Left lung (tissue), 10 donors: Measurements from ENCODE around the gene UCHL1. TPM values are rescaled to one million over a fixed set of nuclear protein-coding genes. Genes with fewer than 3 reads are reported as not detected.

Experiments
- ATAC-seq: fragments of 200-7000 bp; cut with Tn5 transposase; one replicate; pipeline ENCODE4 v1.9.1; 2020; ENCODE audit warnings: moderate library complexity
- DNase-seq, 4 donors: peaks; one replicate each; pipeline ENCODE4 v3.0.0-alpha.2; 2013 to 2020
- H3K27ac ChIP-seq, 2 donors: fragments of 200-600 bp; sonication (generic) in 1 of 2; one replicate each; pipeline versions ENCODE4 v1.5.0 to v1.8.0; 2020 to 2021
- H3K27me3 ChIP-seq, 2 donors: fragments of 200-600 bp; sonication (generic) in 1 of 2; one replicate each; pipeline versions ENCODE4 v1.5.0 to v1.8.0; 2020 to 2021
- H3K36me3 ChIP-seq, 2 donors: fragments of 200-600 bp; sonication (generic) in 1 of 2; one replicate each; pipeline versions ENCODE4 v1.5.0 to v1.8.0; 2020 to 2021
- H3K4me1 ChIP-seq, 2 donors: fragments of 200-600 bp; one replicate each; pipeline ENCODE4 v1.8.0; 2021
- H3K4me3 ChIP-seq, 2 donors: fragments of 200-600 bp; sonication (generic) in 1 of 2; one replicate each; pipeline versions ENCODE4 v1.5.0 to v1.8.0; 2020 to 2021; ENCODE audit warnings: mild to moderate bottlenecking in 1 of 2
- H3K9me3 ChIP-seq, 2 donors: fragments of 200-600 bp; sonication (generic) in 1 of 2; one replicate each; pipeline versions ENCODE4 v1.5.0 to v1.8.0; 2020 to 2021
- CTCF ChIP-seq, 2 donors: fragments of 200-600 bp; sonication (generic) in 1 of 2; IDR thresholded peaks; one replicate each; pipeline versions ENCODE4 v1.5.0 to v1.8.0; 2021; ENCODE audit warnings: antibody characterized with exemption in 2 of 2
- intact Hi-C, 2 donors: fragments of 100-400 bp; cut with DNase I; formaldehyde crosslinking; loops; one replicate each; pipeline versions ENCODE4 v1.11.2 to v1.14.2; 2022
- polyA plus RNA-seq, 6 donors: library from polyadenylated mRNA; unstranded; fragments of 120-200 nt; gene quantifications; one replicate each; pipeline ENCODE4 v1.2.1, GENCODE V29; 2013; ENCODE audit not compliant: insufficient read length in 6 of 6
- total RNA-seq, 2 donors: library from RNA; stranded (reverse); fragmentation: NEBNext Ultra II Directional; extraction: Animal tissue kit (Norgen Biotek cat#: 25700); gene quantifications; one replicate each; pipeline ENCODE4 v1.2.1, GENCODE V29; 2021
- donor health status: DM: no; HTN: yes; CAD: no.
- donor health status: DM: no; HTN: no; CAD: no.

The UCHL1 gene
- total and polyA plus RNA-seq, 8 donors = 12.3 to 31.6 (median 16.4) TPM

GRCh38 chr4:41245983-41246382, 10.7 kb upstream of the UCHL1 start:
- no peak for TF ChIP-seq CTCF (IDR thresholded peaks at IDR 0.05)
- H3K4me3 ChIP-seq = no peak overlapping the region
- no peaks in the 10 kb centered on the region for H3K9me3 ChIP-seq
- intact Hi-C loops = no loop called here
- no peak for ATAC-seq
- H3K27me3 ChIP-seq = peaks cover 0 to 13% of the 10 kb centered on the region in 2 donors
- no peak overlapping the region for H3K27ac ChIP-seq
- H3K36me3 ChIP-seq = no peaks in the 10 kb centered on the region
- H3K4me1 ChIP-seq = no peaks in the 10 kb centered on the region
- DNase-seq = no peak

- H3K9me3 ChIP-seq = no peaks in the 10 kb centered on the region
- H3K27ac ChIP-seq = no peak overlapping the region
- H3K27me3 ChIP-seq = peaks cover 23 to 54% of the 10 kb centered on the region in 2 donors
- no peak for TF ChIP-seq CTCF (IDR thresholded peaks at IDR 0.05)
- ATAC-seq = no peak
- H3K4me1 ChIP-seq = peaks cover 12 to 16% of the 10 kb centered on the region in 2 donors
- no peaks in the 10 kb centered on the region for H3K36me3 ChIP-seq
- intact Hi-C loops = no loop called here
- peak in 1 of 4 donors; percentile 4 for DNase-seq
- H3K4me3 ChIP-seq = peak overlapping the region; percentile 38 to 48
Observed at GRCh38 chr4:41256131-41256739, 493 bp upstream of the UCHL1 start.

- Histone ChIP-seq H3K36me3 (no peaks in the 10 kb centered on the region), H3K27me3 (peaks cover 23 to 54% of the 10 kb centered on the region in 2 donors), H3K27ac (no peak overlapping the region), H3K4me3 (peak overlapping the region; percentile 38 to 48), H3K9me3 (no peaks in the 10 kb centered on the region), H3K4me1 (peaks cover 12 to 16% of the 10 kb centered on the region in 2 donors)
- peak; percentile 10 to 82 (median 42) for DNase-seq
- ATAC-seq = peak; percentile 90
- intact Hi-C loops = no loop called here
- no peak for TF ChIP-seq CTCF (IDR thresholded peaks at IDR 0.05)
Observed at GRCh38 chr4:41257257-41257901, 651 bp downstream of the UCHL1 start.

GRCh38 chr4:41257906-41258305, 1.2 kb downstream of the UCHL1 start:
- ATAC-seq (no peak), DNase-seq (no peak)
- no peaks in the 10 kb centered on the region for H3K9me3 ChIP-seq
- H3K27me3 ChIP-seq = peaks cover 23 to 54% of the 10 kb centered on the region in 2 donors
- peaks cover 12 to 16% of the 10 kb centered on the region in 2 donors for H3K4me1 ChIP-seq
- intact Hi-C loops = no loop called here
- no peak for TF ChIP-seq CTCF (IDR thresholded peaks at IDR 0.05)
- peak overlapping the region in 1 of 2 donors; percentile 48 for H3K4me3 ChIP-seq
- no peaks in the 10 kb centered on the region for H3K36me3 ChIP-seq
- H3K27ac ChIP-seq = no peak overlapping the region

GRCh38 chr4:41258783-41259182, 2.1 kb downstream of the UCHL1 start:
- DNase-seq = peak in 2 of 4 donors; percentile 33 to 70
- H3K27me3 ChIP-seq = peaks cover 23 to 54% of the 10 kb centered on the region in 2 donors
- peak in 1 of 2 donors; percentile 26 for TF ChIP-seq CTCF (IDR thresholded peaks at IDR 0.05)
- intact Hi-C loops = no loop called here
- H3K9me3 ChIP-seq = no peaks in the 10 kb centered on the region
- H3K36me3 ChIP-seq = no peaks in the 10 kb centered on the region
- peak; percentile 55 for ATAC-seq
- H3K4me1 ChIP-seq = peaks cover 12 to 16% of the 10 kb centered on the region in 2 donors
- no peak overlapping the region for H3K4me3 ChIP-seq
- H3K27ac ChIP-seq = no peak overlapping the region
